Effector CD4-positive, alpha-beta T cell (primary cell): ENCODE results near the gene PAGR1.
"Not testable (repeated sequence)": the region's sequence is repeated elsewhere in the genome, so short reads cannot be mapped to it uniquely, and the experiment has no call there.

Experiments used
- DNase-seq: peaks from one replicate; pipeline ENCODE4 v3.0.0-alpha.2; 2020

Gene PAGR1

DNA sequence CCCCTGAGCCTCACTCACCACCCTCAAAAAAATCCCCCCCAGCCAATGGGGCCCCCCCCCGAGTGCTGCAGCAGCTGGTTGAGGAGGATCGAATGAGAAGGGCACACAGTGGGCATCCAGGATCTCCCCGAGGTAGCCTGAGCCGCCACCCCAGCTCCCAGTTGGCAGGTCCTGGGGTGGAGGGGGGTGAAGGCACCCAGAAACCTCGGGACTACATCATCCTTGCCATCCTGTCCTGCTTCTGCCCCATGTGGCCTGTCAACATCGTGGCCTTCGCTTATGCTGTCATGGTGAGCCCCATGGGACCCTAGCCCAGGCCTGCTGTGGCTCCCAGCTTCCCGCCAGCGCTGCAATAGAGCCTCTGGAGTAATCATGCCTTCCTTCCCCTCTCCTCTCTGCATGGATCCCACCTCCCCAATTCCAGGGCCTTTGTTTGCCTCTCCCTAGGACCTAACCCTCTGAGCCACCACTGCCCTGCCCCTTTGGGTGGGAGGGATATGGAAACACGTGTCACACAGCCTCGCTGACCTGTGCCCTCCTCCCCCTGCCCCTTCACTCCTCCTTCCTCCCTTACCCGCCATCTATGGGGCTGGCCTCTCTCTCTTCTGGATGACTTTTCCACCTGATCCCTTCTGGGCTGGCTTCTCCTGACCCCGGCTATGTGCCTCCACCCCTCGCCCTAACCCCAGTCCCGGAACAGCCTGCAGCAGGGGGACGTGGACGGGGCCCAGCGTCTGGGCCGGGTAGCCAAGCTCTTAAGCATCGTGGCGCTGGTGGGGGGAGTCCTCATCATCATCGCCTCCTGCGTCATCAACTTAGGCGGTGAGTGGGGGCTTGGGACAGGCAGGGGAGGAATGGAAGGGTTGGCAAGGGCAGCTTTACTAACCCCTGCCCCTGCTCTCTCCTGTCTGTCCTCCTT, 2.0 kb upstream of the PAGR1 start:
- DNase-seq: no peak

DNA sequence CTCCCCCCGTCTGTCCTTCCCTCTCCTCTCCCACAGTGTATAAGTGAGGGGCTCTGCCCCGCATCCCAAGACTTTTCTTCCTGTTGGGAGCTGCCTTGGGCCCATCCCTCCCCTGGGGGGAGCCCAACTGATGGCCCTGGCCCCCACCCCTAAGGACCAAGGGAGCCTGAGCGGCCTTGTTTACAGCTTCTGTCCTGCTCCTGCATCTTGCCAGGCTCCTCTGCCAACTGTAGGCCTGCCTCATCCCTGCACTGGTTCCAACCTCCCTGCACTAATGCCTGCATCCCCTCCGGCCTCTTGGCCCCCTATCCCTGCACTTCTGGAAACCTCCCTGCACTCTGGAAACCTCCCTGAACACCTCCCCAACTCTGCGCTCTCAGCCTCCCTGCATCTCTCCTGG, 1.4 kb upstream of the PAGR1 start:
- no peak for DNase-seq

DNA sequence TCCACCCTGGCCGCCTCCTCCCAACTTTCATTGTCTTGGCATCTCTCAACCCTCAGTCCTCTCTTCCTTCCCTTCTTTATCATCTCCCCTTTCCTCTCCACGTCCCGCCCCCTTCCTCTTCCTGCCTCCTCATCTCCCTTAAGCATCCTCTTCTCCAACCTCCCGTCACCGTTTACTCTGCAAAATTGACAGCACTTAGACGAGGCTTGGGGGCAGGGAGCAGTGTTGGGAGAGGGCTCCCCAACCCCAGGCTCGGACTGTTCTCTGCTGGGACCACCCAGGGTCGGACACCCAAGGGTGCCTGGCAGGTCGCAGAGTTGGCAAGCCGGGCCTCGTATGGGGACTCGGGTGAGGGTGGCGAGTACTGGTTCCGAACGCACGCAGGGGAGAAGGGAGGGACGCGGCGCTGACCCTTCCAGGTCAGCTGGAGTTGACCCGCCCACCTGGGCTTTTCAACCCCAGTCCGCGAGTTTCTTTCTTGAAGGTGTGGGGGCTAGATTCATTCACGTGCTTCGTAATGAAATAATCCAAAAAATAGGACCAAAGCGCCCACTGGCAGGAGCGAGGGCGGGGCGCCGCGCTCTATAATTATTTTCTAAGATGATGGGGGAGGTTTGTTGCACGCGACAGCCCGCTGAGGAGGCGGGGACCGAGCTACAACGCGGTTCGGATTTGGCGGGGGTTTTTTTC, 775 bp upstream of the PAGR1 start:
- peak; percentile 56 for DNase-seq

DNA sequence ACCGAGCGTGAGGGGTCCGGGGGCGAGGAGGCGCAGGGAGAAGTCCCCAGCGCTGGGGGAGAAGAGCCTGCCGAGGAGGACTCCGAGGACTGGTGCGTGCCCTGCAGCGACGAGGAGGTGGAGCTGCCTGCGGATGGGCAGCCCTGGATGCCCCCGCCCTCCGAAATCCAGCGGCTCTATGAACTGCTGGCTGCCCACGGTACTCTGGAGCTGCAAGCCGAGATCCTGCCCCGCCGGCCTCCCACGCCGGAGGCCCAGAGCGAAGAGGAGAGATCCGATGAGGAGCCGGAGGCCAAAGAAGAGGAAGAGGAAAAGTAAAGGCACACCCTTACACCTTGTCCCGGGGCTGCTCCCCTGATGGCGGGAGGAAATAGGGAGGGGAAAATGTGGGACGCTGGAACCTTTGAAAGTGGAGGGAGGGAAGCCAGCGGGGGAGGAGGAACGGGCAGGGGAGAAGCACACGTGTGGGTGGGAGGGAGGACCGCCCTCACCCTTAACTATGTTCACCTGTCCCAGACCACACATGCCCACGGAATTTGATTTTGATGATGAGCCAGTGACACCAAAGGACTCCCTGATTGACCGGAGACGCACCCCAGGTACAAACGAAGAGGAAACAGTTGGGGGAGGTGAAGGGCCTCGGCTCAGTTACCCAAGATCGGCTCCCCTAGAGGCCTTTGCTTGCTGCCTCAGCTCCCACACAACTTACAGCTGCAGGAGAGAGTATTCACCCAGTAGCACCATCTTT, 916 bp downstream of the PAGR1 start:
- DNase-seq: no peak

DNA sequence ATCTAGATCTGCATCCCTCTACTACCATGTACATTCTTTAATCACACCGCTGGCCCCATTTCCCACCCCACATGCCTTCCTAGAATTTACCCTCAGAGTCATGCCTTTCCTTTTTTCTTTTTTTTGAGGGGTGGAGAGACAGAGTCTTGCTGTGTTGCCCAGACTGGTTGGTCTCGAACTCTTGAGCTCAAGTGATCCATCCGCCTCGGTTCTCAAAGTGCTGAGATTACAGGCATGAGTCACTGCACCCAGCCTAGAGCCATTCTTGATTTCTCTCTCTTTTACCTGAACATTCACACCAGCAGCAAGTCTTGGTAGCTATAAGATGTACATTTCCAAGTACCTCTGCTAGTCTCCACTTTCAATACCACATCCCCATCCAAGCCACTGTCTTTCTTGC, 2.1 kb downstream of the PAGR1 start:
- DNase-seq: no peak

DNA sequence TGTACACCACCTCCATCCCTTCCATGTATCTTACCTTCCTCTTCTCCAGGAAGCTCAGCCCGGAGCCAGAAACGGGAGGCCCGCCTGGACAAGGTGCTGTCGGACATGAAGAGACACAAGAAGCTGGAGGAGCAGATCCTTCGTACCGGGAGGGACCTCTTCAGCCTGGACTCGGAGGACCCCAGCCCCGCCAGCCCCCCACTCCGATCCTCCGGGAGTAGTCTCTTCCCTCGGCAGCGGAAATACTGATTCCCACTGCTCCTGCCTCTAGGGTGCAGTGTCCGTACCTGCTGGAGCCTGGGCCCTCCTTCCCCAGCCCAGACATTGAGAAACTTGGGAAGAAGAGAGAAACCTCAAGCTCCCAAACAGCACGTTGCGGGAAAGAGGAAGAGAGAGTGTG, 3.6 kb downstream of the PAGR1 start:
- no peak for DNase-seq

DNA sequence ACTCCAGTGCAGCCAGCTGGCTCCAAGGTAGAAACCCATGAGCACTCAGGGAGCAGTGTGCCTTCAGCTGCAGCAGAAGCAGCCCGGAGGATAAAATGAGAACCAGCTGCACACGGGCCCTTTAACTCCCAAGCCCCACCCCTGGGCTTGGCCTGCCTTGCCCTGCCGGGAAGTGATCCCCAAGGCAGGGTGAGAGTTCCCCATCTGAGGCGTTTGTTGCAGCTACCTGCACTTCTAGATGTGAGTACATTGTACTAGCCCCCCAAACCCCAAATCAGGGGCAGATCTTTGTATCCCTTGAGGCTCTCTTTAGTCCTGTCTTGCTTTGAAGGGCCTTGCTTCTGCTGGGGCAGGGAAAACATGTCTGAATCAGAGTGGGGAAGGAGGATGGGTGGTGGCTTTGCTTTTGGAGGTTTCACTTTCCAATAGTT, 4.3 kb downstream of the PAGR1 start, which contains the start of gene MVP:
TSS of gene MVP (plus strand) at position 192 of the 431 bp plus-strand sequence. CDS start 10,088 bp downstream, outside the sequence.
- no peak for DNase-seq

DNA sequence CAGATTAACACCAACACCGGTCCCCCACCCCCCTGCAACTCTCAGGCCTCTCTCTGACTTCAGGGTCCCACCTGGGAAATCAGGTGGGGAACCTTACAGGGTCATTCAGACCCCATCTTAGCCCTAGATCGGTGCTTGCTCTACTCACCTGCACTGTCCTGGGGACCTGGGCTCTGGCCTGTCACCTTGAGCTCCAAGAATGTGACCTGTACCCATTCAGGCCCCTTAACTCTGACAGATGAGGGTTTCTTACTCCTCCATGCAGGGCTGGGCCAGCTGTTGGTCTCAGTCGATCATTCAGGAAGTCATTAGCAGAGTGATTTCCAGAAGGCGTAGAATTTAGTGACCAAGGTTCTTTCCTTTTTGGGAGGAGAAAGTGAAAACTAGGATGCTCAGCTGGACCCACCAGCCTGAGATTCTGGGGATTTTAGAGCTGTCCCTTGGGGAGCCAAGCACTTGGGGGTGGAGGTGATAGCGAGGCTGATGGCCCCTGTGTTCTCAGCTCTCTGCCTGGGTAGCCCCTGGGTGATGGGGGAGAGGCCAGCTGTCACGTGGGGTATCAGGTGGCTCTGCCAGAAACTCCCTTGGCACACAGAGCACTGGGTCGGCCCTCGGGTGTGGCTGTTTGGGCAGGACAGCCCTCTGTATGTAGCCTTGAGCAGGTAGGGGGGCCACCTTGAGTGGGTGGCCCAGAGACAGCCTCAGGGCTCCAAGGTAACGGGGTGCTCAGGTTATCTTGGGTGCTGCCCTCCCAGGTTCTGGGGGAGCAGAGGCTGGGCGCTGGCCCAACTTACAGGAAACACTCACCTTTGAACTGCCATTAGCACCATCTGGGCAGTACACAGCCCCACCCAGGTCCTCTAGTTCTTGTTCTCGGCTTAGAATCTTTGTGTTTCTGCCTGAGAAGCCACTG, 5.0 kb downstream of the PAGR1 start:
- DNase-seq: no peak

DNA sequence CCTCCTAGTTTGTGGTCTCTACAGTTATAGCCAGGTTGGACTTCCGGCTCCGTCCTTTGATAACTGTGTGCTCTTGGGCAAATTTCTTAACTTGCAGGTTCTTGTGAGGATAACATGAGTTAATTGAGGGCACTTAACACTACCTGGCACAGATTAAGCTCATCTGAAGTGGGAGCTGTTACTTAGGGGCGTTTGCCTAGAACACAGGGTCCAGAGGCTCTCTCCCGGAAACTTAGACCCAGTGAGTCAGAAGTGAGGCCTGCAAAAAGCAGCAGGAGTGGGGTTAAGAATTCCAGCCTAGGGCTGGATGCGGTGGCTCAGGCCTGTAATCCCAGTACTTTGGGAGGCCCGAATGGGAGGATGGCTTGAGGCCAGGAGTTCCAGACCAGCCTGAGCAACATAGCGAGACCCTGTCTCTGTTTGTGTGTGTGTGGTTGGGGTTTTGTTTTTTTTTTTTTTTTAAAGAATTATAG, 5.7 kb downstream of the PAGR1 start:
- DNase-seq: no peak

DNA sequence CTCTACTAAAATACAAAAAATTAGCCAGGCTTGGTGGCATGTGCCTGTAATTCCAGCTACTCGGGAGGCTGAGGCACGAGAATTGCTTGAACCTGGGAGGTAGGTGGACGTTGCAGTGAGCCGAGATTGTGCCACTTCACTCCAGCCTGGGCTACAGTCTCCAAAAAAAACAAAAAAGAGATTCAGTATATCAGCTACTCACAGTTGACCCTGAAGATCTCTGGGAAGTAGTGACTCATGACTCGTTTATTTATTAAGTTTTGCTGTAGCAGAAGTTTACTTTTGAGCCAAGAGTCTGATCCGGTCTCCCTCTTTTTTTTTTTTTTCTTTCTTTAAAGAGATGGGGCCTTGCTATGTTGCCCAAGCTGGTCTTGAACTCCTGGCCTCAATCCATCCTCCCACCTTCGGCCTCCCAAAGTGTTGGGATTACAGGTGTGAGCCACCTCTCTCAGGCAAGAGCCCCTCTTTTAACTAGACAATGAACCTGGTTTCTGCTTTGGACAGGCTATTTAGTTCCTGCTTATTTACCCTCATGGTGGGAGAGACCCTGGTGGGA, 8.7 kb downstream of the PAGR1 start:
- DNase-seq: no peak

DNA sequence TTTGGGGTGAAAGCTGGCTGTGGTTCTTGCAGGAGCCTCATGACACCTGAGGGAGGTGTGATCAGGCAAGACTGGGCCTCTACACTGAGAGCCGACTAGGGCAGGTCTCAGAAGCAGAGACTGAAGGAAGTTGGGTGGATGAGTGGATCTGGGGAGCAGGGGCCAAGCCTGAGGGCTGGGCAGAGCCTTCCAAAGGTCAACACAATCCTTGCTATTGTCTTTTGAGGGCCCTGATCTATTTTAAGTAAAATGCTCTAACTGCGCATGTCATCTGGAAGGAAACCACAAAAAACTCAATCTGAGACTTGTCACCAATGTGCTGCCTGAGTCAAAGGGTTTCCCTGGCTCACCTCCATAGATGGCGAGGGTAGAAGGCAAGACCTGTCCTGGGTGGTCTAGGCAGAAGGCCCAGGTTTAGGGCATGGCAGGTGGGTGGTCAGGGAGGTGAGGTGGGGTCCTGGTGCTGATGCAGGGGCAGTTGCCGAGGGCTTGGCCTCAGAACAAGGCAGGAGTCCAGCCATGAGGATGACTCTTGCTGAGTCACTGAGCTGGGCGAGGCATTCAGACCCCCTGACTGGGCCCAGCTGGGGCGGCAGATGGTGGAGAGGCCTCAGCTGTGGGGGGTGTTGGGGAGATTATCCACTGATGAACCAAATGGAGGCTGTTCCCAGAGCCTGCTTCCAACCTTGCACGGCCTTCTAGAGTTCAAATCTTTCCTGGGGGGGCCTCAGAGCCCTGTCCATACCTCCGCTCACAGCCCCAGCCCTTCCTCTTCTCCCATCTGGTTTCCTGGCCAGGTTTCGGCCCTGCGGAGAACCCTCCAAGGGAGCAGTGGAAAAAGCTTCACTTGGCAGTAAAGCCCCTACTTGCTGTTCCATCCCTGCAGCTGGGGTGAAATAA, 9.4 kb downstream of the PAGR1 start:
- no peak for DNase-seq

DNA sequence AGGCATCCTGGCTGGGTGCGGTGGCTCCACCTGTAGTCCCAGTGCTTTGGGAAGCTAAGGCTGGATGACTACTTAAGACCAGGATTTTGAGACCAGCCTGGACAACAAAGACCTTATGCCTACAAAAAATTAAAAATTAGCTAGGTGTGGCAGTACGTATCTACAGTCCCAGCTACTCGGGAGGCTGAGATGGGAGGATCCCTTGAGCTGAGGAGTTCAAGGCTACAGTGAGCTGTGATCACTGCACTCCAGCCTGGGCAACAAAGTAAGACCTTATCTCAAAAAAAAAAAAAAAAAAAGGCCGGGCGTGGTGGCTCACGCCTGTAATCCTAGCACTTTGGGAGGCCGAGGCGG, 10.4 kb downstream of the PAGR1 start:
- no peak for DNase-seq

DNA sequence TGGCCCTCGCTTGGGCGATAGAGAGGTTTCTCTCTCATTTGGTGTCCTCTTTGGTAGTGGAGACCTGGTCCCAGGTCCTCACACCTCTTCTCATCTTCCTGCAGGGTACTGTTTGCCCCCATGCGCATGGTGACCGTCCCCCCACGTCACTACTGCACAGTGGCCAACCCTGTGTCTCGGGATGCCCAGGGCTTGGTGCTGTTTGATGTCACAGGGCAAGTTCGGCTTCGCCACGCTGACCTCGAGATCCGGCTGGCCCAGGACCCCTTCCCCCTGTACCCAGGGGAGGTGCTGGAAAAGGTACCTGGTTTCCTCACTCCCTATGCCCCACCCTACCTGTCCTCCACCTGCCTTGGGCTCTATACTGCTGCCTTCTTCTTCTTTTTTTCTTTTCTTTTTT, 14.8 kb downstream of the PAGR1 start:
- DNase-seq: no peak

DNA sequence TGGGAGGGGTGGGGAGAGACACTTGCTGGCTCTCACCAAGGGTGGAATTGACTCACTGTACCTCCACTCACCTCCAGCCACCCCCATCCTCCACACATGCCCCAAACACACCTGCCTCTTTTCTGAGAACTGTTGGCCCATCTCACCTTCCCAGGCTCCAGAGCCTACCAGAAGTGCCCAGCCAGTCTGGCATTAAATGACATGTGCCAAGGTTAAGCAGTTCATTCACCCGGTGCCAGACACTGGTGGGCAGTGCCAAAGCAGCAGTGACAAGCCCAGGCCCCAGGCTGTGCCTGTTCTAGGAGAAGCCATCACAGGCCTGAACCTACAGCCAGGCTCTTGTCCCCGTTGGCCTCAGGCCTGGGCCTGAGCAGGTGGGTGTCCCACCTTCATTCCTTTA, 15.5 kb downstream of the PAGR1 start:
- DNase-seq: no peak

DNA sequence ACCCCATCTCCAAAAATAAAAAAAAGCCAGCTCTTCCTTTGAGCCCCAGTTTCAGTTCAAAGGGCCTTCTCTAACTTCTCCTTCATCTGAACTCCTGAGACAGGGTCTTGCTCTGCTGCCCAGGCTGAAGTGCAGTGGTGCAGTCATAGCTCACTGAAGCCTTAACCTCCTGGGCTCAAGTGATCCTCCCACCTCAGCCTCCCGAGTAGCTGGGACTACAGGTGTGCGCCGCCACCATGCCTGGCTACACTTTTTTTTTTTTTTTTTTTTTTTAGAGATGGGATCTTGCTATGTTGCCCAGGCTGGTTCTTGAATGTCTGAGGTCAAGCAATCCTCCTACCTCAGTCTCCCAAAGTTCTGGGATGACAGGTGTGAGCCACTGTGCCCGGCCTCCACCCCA, 17.3 kb downstream of the PAGR1 start:
- DNase-seq: not testable (repeated sequence)

DNA sequence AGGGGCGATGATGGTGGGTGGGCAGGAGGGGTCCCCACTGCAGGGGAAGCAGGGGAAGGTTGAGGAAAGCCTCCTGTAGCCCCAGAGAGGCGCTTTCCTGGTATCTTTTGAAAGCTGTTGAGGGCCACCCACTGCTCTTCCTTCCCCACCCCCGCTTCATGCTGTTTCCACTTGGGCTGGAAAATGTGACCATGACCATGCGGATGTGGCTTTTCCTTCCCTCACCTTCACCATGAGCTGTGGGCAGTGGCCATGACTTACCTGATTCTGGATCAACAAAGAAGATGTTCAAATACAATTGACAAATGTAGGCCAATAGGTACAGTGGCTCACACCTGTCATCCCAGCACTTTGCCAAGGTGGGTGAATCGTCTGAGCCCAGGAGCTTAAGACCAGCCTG, 18.1 kb downstream of the PAGR1 start:
- no peak for DNase-seq

DNA sequence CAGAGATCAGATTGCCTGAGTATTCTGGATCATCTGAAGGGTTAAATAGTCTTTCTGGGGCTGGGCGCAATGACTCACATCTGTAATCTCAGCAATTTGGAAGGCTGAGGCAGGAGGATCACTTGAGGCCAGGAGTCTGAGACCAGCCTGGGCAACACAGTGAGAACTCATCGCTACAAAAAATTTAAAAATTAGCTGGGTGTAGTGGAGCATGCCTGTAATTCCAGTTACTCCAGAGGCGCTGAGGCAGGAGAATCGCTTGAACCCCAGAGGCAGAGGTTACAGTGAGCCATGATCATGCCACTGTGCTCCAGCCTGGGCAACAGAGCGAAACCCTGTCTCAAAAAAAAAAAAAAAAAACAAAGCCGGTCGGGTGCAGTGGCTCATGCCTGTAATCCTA, 20.0 kb downstream of the PAGR1 start:
- no peak for DNase-seq

DNA sequence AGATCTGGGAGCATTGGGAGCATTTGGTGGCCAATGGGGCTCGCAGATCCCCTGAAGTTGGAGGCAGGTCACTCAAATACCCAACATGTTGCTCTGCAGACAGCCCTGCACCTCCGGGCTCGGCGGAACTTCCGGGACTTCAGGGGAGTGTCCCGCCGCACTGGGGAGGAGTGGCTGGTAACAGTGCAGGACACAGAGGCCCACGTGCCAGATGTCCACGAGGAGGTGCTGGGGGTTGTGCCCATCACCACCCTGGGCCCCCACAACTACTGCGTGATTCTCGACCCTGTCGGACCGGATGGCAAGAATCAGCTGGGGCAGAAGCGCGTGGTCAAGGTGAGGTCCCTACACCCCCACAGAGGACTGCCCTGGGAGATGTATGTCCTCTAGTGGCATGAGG, 20.7 kb downstream of the PAGR1 start:
- DNase-seq: no peak

DNA sequence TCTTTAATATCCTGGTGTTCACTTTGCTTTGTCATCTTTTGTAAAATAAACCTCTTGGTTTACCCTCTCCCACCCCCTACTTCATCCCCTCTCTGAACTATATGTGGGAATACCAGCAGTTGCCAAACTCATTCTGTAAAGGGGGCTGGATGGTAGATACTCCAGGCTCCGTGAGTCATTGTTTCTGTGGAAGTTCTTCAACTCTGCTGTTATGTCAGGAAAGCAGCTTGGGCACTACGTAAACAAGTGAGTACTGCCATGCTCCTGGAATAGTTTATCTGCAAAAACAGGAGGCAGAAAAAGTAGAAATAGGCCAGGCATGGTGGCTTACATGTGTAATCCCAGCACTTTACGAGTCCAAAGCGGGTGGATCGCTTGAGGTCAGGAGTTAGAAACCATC, 21.9 kb downstream of the PAGR1 start:
- no peak for DNase-seq

DNA sequence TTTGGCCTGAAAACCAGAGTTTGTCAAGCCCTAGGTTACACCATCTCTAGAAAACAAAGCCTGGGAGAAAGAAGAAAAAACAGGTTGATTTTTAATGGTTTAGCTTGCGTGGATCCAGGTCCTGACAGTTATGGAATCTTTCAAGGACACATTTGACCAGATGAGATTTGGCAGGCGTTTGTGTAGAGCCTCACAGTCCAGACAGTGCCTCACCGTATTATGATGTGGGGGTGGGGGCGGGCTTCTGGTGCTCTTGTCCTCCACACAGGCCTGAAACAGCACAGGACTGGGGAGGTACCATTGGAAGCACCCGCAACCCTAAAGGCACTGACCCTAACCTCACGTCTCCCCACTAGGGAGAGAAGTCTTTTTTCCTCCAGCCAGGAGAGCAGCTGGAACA, 23.9 kb downstream of the PAGR1 start:
- DNase-seq: no peak

DNA sequence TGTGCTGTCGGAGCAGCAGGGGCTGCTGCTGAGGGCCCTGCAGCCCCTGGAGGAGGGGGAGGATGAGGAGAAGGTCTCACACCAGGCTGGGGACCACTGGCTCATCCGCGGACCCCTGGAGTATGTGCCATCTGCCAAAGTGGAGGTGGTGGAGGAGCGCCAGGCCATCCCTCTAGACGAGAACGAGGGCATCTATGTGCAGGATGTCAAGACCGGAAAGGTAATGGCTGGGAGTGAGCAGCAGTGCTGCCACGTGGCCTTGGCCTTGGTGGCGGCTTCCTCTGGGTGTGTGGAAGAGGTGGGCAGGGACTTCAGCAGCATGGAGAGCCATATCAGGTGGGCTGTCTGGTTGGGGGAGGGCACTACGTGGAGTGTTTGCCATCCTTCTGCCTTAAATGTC, 24.3 kb downstream of the PAGR1 start:
- no peak for DNase-seq
